Activated CD8-positive, alpha-beta memory T cell treated with anti-CD3 and anti-CD28 coated beads for 36 hours (primary cell): ENCODE data around the gene TRIM56. TPM values are rescaled to one million over a fixed set of nuclear protein-coding genes. Genes with fewer than 3 reads are reported as not detected.

Experiments used
- total RNA-seq, 2 experiments: library from RNA; stranded (reverse); gene quantifications; one replicate each; pipeline ENCODE4 v1.2.3, GENCODE V29; 2021

Gene TRIM56
- total RNA-seq, 2 experiments from 2014 or later = 28.5 to 28.8 TPM

Other genes with a start within 250 kb of the TRIM56 start
- 10 to 100 TPM; 24.9 to 26.4 TPM for gene SLC12A9, start 232.8 kb upstream of the TRIM56 start, total RNA-seq
- 10 to 100 TPM; 33.6 to 35.8 TPM for gene TRIP6, start 218.1 kb upstream of the TRIM56 start, total RNA-seq
- gene SRRT, start 210.4 kb upstream of the TRIM56 start, total RNA-seq = 100 to 1,000 TPM; 302 to 308 TPM
- 1 to 10 TPM; 3.0 to 4.8 TPM for gene UFSP1, start 195.8 kb upstream of the TRIM56 start, total RNA-seq
- under 1 TPM; 0.13 to 0.23 TPM for gene ACHE, start 189.6 kb upstream of the TRIM56 start, total RNA-seq
- under 1 TPM in 1 of 2 experiments, not detected in 1; 0.23 TPM for gene MUC3A, start 135.9 kb upstream of the TRIM56 start, total RNA-seq
- under 1 TPM in 1 of 2 experiments, not detected in 1; 0.44 TPM for gene MUC12, start 115.9 kb upstream of the TRIM56 start, total RNA-seq
- gene MUC17, start 65.4 kb upstream of the TRIM56 start, total RNA-seq = not detected
- gene SERPINE1, start 41.6 kb downstream of the TRIM56 start, total RNA-seq = under 1 TPM; 0.17 to 0.19 TPM
- gene AP1S1, start 69.0 kb downstream of the TRIM56 start, total RNA-seq = 10 to 100 TPM; 42.7 to 45.0 TPM
- gene VGF, start 80.1 kb downstream of the TRIM56 start, total RNA-seq = under 1 TPM; 0.08 to 0.17 TPM
- not detected for gene NAT16, start 94.8 kb downstream of the TRIM56 start, total RNA-seq
- gene MOGAT3, start 115.6 kb downstream of the TRIM56 start, total RNA-seq = not detected
- 10 to 100 TPM; 45.7 to 47.1 TPM for gene PLOD3, start 132.1 kb downstream of the TRIM56 start, total RNA-seq
- 10 to 100 TPM; 46.7 to 52.7 TPM for gene ZNHIT1, start 132.7 kb downstream of the TRIM56 start, total RNA-seq
- gene CLDN15, start 152.3 kb downstream of the TRIM56 start, total RNA-seq = 10 to 100 TPM; 17.6 to 18.8 TPM
- 100 to 1,000 TPM; 128 to 129 TPM for gene FIS1, start 159.6 kb downstream of the TRIM56 start, total RNA-seq
- gene IFT22, start 236.3 kb downstream of the TRIM56 start, total RNA-seq = 10 to 100 TPM; 10.5 to 11.6 TPM